ENCODE measurements around the gene APCDD1.

APCDD1 gene

GRCh38 chr18:10477121-10477862, 22.9 kb downstream of the APCDD1 start:
- TF ChIP-seq CTCF (IDR thresholded peaks at IDR 0.05; ENCODE audit: insufficient read depth, low read length, poor library complexity, severe bottlenecking), result no peak
- Histone ChIP-seq H3K27me3 (replicated peaks; ENCODE audit: control insufficient read depth, insufficient read depth, low read length) (no peaks in the 10 kb centered on the region; the same call in none of the 2 replicates), H3K4me3 (replicated peaks; ENCODE audit: low read depth, low read length) (no peak overlapping the region), H3K36me3 (ENCODE audit: control insufficient read depth, insufficient read depth, low read length) (no peaks in the 10 kb centered on the region)
- DNase-seq (ENCODE audit: extremely low read depth, insufficient read length), result no peak

- no peaks in the 10 kb centered on the region for H3K36me3 ChIP-seq (ENCODE audit: control insufficient read depth, insufficient read depth, low read length)
- no peak for DNase-seq (ENCODE audit: extremely low read depth, insufficient read length)
- H3K27me3 ChIP-seq (replicated peaks; ENCODE audit: control insufficient read depth, insufficient read depth, low read length), result no peaks in the 10 kb centered on the region; the same call in none of the 2 replicates
- no peak overlapping the region for H3K4me3 ChIP-seq (replicated peaks; ENCODE audit: low read depth, low read length)
- TF ChIP-seq CTCF (IDR thresholded peaks at IDR 0.05; ENCODE audit: insufficient read depth, low read length, poor library complexity, severe bottlenecking), result no peak
These were observed 23.4 kb downstream of the APCDD1 start for GRCh38 chr18:10477863-10478260.

GRCh38 chr18:10481831-10482230, 27.4 kb downstream of the APCDD1 start:
- no peaks in the 10 kb centered on the region; the same call in 1 of the 2 replicates for H3K27me3 ChIP-seq (replicated peaks; ENCODE audit: control insufficient read depth, insufficient read depth, low read length)
- no peak for TF ChIP-seq CTCF (IDR thresholded peaks at IDR 0.05; ENCODE audit: insufficient read depth, low read length, poor library complexity, severe bottlenecking)
- H3K4me3 ChIP-seq (replicated peaks; ENCODE audit: low read depth, low read length), result no peak overlapping the region
- H3K36me3 ChIP-seq (ENCODE audit: control insufficient read depth, insufficient read depth, low read length), result no peaks in the 10 kb centered on the region
- DNase-seq (ENCODE audit: extremely low read depth, insufficient read length), result no peak

- no peak for DNase-seq (ENCODE audit: extremely low read depth, insufficient read length)
- peak; percentile 28 for TF ChIP-seq CTCF (IDR thresholded peaks at IDR 0.05; ENCODE audit: insufficient read depth, low read length, poor library complexity, severe bottlenecking)
- Histone ChIP-seq H3K27me3 (replicated peaks; ENCODE audit: control insufficient read depth, insufficient read depth, low read length) (no peaks in the 10 kb centered on the region; the same call in 1 of the 2 replicates), H3K36me3 (ENCODE audit: control insufficient read depth, insufficient read depth, low read length) (no peaks in the 10 kb centered on the region), H3K4me3 (replicated peaks; ENCODE audit: low read depth, low read length) (no peak overlapping the region)
These were observed 28.0 kb downstream of the APCDD1 start for GRCh38 chr18:10482363-10482984.

GRCh38 chr18:10482985-10483949, 28.8 kb downstream of the APCDD1 start:
- H3K4me3 ChIP-seq (replicated peaks; ENCODE audit: low read depth, low read length), result no peak overlapping the region
- H3K36me3 ChIP-seq (ENCODE audit: control insufficient read depth, insufficient read depth, low read length), result no peaks in the 10 kb centered on the region
- no peaks in the 10 kb centered on the region; the same call in 1 of the 2 replicates for H3K27me3 ChIP-seq (replicated peaks; ENCODE audit: control insufficient read depth, insufficient read depth, low read length)
- peak; percentile 68 for DNase-seq (ENCODE audit: extremely low read depth, insufficient read length)
- TF ChIP-seq CTCF (IDR thresholded peaks at IDR 0.05; ENCODE audit: insufficient read depth, low read length, poor library complexity, severe bottlenecking), result no peak

All from GM06990 (cell line).